ENCODE results near the gene PDE7B. TPM values are rescaled to one million over a fixed set of nuclear protein-coding genes. Genes with fewer than 3 reads are reported as not detected.

PDE7B gene
- total RNA-seq, 1 donor from 2014 or later: 5.1 TPM

GRCh38 chr6:135940616-135941167 is 89.2 kb downstream of the PDE7B start:
- Mint-ChIP-seq H3K27me3 (peaks cover 3% of the 10 kb centered on the region), H3K4me3 (no peak overlapping the region), H3K27ac (no peak overlapping the region), H3K9me3 (no peaks in the 10 kb centered on the region), H3K36me3 (no peaks in the 10 kb centered on the region), H3K4me1 (ENCODE audit: unreplicated experiment) (peaks cover 27% of the 10 kb centered on the region)
- DNase-seq (ENCODE audit: extremely low spot score, unreplicated experiment): no peak
- no peak for TF ChIP-seq CTCF (conservative IDR thresholded peaks at IDR 0.05)

GRCh38 chr6:135941275-135942025 is 89.9 kb downstream of the PDE7B start:
- no peak for TF ChIP-seq CTCF (conservative IDR thresholded peaks at IDR 0.05)
- Mint-ChIP-seq H3K9me3 (no peaks in the 10 kb centered on the region), H3K36me3 (no peaks in the 10 kb centered on the region), H3K4me3 (no peak overlapping the region), H3K27me3 (peaks cover 3% of the 10 kb centered on the region), H3K27ac (no peak overlapping the region), H3K4me1 (ENCODE audit: unreplicated experiment) (peaks cover 21% of the 10 kb centered on the region)
- no peak for DNase-seq (ENCODE audit: extremely low spot score, unreplicated experiment)

- Mint-ChIP-seq H3K36me3 (no peaks in the 10 kb centered on the region), H3K27me3 (peaks cover 3% of the 10 kb centered on the region), H3K9me3 (no peaks in the 10 kb centered on the region), H3K4me3 (no peak overlapping the region), H3K27ac (no peak overlapping the region), H3K4me1 (ENCODE audit: unreplicated experiment) (peaks cover 16% of the 10 kb centered on the region)
- DNase-seq (ENCODE audit: extremely low spot score, unreplicated experiment): no peak
- TF ChIP-seq CTCF (conservative IDR thresholded peaks at IDR 0.05): no peak
Observed at GRCh38 chr6:135944120-135944519, 92.6 kb downstream of the PDE7B start.

- Mint-ChIP-seq H3K4me3 (no peak overlapping the region), H3K27ac (no peak overlapping the region), H3K36me3 (no peaks in the 10 kb centered on the region), H3K4me1 (ENCODE audit: unreplicated experiment) (peaks cover 3% of the 10 kb centered on the region), H3K9me3 (no peaks in the 10 kb centered on the region), H3K27me3 (no peaks in the 10 kb centered on the region)
- no peak for DNase-seq (ENCODE audit: extremely low spot score, unreplicated experiment)
- TF ChIP-seq CTCF (conservative IDR thresholded peaks at IDR 0.05): no peak
Observed at GRCh38 chr6:135946674-135947073, 95.2 kb downstream of the PDE7B start.

- Mint-ChIP-seq H3K36me3 (no peaks in the 10 kb centered on the region), H3K4me1 (ENCODE audit: unreplicated experiment) (peaks cover 3% of the 10 kb centered on the region), H3K4me3 (no peak overlapping the region), H3K27me3 (no peaks in the 10 kb centered on the region), H3K27ac (no peak overlapping the region), H3K9me3 (no peaks in the 10 kb centered on the region)
- DNase-seq (ENCODE audit: extremely low spot score, unreplicated experiment): no peak
- TF ChIP-seq CTCF (conservative IDR thresholded peaks at IDR 0.05): no peak
Observed at GRCh38 chr6:135950669-135951068, 99.2 kb downstream of the PDE7B start.
